SH-SY5Y (cell line): Measurements from ENCODE around the gene MEAK7.

Source experiments
- GATA2 ChIP-seq: IDR thresholded peaks from 2 replicates; pipeline ENCODE4 v1.6.1; 2011; ENCODE audit warnings: mild to moderate bottlenecking, low read depth, low read length
- GATA3 ChIP-seq: IDR thresholded peaks from 2 replicates; pipeline ENCODE4 v1.6.1; 2011; ENCODE audit warnings: low read depth, mild to moderate bottlenecking, low read length, moderate library complexity

GRCh38 chr16:84464116-84464515 is 40.3 kb downstream of the MEAK7 start:
- TF ChIP-seq GATA3, result no peak
- TF ChIP-seq GATA2, result no peak
